H4 (cell line): ENCODE measurements around the gene MEDAG. TPM values are rescaled to one million over a fixed set of nuclear protein-coding genes. Genes with fewer than 3 reads are reported as not detected.
"Not testable (repeated sequence)": the region's sequence is repeated elsewhere in the genome, so short reads cannot be mapped to it uniquely, and the experiment has no call there.

Source experiments
- DNase-seq: peaks from one replicate; pipeline ENCODE4 v3.0.0-alpha.2; 2015; ENCODE audit warnings: low spot score
- total RNA-seq: library from RNA; depleted of rRNA; stranded (reverse); fragments of >200 nt; shearing (Covaris generic); gene quantifications from 2 replicates; pipeline ENCODE4 v1.2.3, GENCODE V29; 2014

MEDAG gene
- total RNA-seq, 1 experiment from 2014 or later: not detected

- DNase-seq: peak; percentile 85
Observed at GRCh38 chr13:30907121-30907861, 1.2 kb downstream of the MEDAG start.

GRCh38 chr13:30908416-30908980 lies 2.4 kb downstream of the MEDAG start:
- peak; percentile 35 for DNase-seq

GRCh38 chr13:30910676-30911075 lies 4.6 kb downstream of the MEDAG start:
- no peak for DNase-seq

GRCh38 chr13:30915691-30916541 lies 9.8 kb downstream of the MEDAG start:
- DNase-seq: no peak

- no peak for DNase-seq
Observed at GRCh38 chr13:30916991-30917390, 10.9 kb downstream of the MEDAG start.

- DNase-seq: no peak
Observed at GRCh38 chr13:30918662-30919405, 12.8 kb downstream of the MEDAG start.

GRCh38 chr13:30920162-30920909 lies 14.3 kb downstream of the MEDAG start:
- DNase-seq: no peak

- DNase-seq: no peak
Observed at GRCh38 chr13:30923418-30923817, 17.3 kb downstream of the MEDAG start.

- no peak for DNase-seq
Observed at GRCh38 chr13:30924721-30925120, 18.6 kb downstream of the MEDAG start.

GRCh38 chr13:30925429-30925828 lies 19.4 kb downstream of the MEDAG start:
- DNase-seq: no peak

- DNase-seq: no peak
Observed at GRCh38 chr13:30926781-30927180, 20.7 kb downstream of the MEDAG start.

GRCh38 chr13:30927188-30927587 lies 21.1 kb downstream of the MEDAG start:
- not testable (repeated sequence) for DNase-seq

GRCh38 chr13:30927595-30927994 lies 21.5 kb downstream of the MEDAG start:
- DNase-seq: no peak

- DNase-seq: no peak
Observed at GRCh38 chr13:30928978-30929377, 22.9 kb downstream of the MEDAG start.

- no peak for DNase-seq
Observed at GRCh38 chr13:30932481-30933353, 26.6 kb downstream of the MEDAG start, which contains the start of gene TEX26. Gene TEX26, plus strand, starts transcription at chr13:30932656. Its CDS starts 60 bp downstream, at chr13:30932716.

GRCh38 chr13:30933354-30933670 lies 27.2 kb downstream of the MEDAG start:
- DNase-seq: no peak

- no peak for DNase-seq
Observed at GRCh38 chr13:30934381-30934780, 28.3 kb downstream of the MEDAG start.

- no peak for DNase-seq
Observed at GRCh38 chr13:30934803-30935202, 28.7 kb downstream of the MEDAG start.

GRCh38 chr13:30936971-30937370 lies 30.9 kb downstream of the MEDAG start:
- no peak for DNase-seq

- no peak for DNase-seq
Observed at GRCh38 chr13:30943881-30944280, 37.8 kb downstream of the MEDAG start.
